Measurements from ENCODE around the gene SLC6A18. TPM values are rescaled to one million over a fixed set of nuclear protein-coding genes. Genes with fewer than 3 reads are reported as not detected.
"Not testable (repeated sequence)": the region's sequence is repeated elsewhere in the genome, so short reads cannot be mapped to it uniquely, and the experiment has no call there.

The SLC6A18 gene
- total RNA-seq, 1 donor from 2014 or later, result not detected

DNA sequence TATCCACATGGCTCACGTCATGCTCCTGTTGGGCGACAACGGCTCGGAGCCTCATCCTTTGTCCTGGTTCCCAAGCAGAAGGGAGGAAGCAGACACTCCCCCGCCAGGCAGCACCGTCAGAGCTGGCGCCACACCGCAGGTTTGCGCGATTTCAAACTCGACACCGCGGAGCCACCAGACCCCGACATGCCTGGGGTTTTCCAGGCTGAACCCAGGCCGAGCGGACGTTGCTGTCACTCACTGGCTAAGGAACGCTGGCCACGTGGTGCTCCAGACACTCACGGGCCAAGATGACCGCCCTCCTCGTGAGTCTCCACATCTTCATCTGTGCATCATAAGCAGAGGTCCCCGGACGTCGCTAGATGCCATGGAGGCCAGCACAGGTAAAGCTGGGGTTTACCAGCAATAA lies 60.7 kb downstream of the SLC6A18 start:
- Mint-ChIP-seq H3K4me1 (no peaks in the 10 kb centered on the region), H3K27ac (no peak overlapping the region), H3K27me3 (no peaks in the 10 kb centered on the region), H3K36me3 (ENCODE audit: low read depth) (peaks cover 16% of the 10 kb centered on the region), H3K9me3 (peaks cover 8% of the 10 kb centered on the region), H3K4me3 (no peak overlapping the region)
- no peak for DNase-seq
- intact Hi-C loops (cut with micrococcal nuclease), result no loop called here

DNA sequence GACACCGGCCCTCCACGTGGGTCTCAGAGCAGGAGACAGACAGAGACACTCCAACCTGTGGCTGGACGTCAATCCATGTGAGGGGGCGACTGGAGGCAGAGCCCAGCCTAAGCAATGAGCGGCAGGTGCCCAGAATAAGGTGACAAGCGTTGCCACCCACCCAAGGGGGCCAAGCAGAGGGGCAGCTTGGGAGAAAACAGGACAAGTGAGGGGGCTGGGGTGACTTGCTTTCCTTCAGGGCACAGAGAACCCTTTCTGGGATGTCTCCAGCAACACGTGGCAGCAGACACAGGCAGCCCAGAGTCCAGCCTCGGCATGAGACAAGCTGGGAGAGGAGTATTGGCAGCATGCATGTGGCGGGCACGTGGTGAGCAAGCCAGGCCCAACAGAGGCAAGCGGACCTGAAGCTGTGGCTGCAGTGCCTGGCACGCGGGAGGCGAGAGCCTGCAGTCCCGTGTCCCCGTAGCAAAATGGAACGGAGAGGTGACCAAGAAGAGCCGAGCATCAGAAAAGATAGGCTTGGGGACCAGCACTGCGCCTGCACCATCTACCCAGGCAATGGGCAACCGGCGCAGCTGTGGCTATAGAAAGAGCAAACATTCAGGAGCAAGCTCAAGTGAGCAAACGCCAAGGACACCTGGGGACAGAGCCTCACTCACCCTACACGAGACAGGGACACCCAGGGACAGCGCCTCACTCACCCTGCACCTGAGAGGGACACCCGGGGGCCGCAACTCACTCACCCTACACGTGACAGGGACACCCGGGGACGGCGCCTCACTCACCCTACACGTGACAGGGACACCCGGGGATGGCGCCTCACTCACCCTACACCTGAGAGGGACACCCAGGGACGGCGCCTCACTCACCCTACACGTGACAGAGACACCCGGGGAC lies 63.5 kb downstream of the SLC6A18 start:
- Mint-ChIP-seq H3K27ac (no peak overlapping the region), H3K9me3 (peaks cover 8% of the 10 kb centered on the region)
- DNase-seq, result no peak

DNA sequence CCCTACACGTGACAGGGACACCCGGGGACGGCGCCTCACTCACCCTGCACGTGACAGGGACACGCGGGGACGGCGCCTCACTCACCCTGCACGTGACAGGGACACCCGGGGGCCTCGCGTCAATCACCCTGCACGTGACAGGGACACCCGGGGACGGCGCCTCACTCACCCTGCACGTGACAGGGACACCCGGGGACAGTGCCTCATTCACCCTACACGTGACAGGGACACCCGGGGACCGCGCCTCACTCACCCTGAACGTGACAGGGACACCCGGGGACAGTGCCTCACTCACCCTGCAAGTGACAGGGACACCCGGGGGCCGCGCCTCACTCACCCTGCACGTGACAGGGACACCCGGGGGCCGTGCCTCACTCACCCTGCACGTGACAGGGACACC lies 64.4 kb downstream of the SLC6A18 start:
- DNase-seq; intact Hi-C loops (cut with micrococcal nuclease); H3K4me3 Mint-ChIP-seq; H3K27me3 Mint-ChIP-seq; H3K9me3 Mint-ChIP-seq; H3K4me1 Mint-ChIP-seq; H3K27ac Mint-ChIP-seq: not testable (repeated sequence)
- peaks cover 13% of the 10 kb centered on the region for H3K36me3 Mint-ChIP-seq (ENCODE audit: low read depth)

More for the DNA sequence above, 63.5 kb downstream of the SLC6A18 start:
- no peak overlapping the region for H3K4me3 Mint-ChIP-seq
- peaks cover 13% of the 10 kb centered on the region for H3K36me3 Mint-ChIP-seq (ENCODE audit: low read depth)
- H3K27me3 Mint-ChIP-seq, result no peaks in the 10 kb centered on the region
- no peaks in the 10 kb centered on the region for H3K4me1 Mint-ChIP-seq
- intact Hi-C loops (cut with micrococcal nuclease), result no loop called here

DNA sequence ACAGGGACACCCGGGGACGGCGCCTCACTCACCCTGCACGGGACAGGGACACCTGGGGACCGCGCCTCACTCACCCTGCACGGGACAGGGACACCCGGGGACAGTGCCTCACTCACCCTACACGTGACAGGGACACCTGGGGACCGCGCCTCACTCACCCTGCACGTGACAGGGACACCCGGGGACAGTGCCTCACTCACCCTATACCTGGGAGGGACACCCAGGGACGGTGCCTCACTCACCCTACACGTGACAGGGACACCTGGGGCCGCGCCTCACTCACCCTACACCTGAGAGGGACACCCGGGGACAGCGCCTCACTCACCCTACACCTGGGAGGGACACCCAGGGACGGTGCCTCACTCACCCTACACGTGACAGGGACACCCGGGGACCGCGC lies 65.8 kb downstream of the SLC6A18 start:
- intact Hi-C loops (cut with micrococcal nuclease); H3K4me1 Mint-ChIP-seq; DNase-seq; H3K9me3 Mint-ChIP-seq; H3K27ac Mint-ChIP-seq; H3K27me3 Mint-ChIP-seq; H3K4me3 Mint-ChIP-seq: not testable (repeated sequence)
- H3K36me3 Mint-ChIP-seq (ENCODE audit: low read depth), result peaks cover 13% of the 10 kb centered on the region

DNA sequence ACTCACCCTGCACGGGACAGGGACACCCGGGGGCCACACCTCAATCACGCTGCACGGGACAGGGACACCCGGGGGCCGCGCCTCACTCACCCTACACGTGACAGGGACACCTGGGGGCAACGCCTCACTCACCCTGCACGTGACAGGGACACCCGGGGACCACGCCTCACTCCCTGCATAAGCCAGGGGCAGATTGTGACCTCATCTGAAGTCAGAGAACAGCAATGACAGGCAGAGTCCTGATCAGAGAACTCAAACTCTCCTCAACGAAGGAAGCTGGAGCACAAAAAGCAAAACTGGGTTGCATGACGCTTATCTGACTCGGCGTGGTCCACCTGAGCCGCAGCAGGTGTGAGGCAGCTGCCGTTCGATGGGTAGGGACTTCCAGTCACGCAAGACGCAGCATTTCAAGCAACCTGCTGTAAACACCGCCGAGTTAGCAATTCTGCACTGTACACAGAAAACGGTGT lies 66.5 kb downstream of the SLC6A18 start:
- Mint-ChIP-seq H3K4me1 (peaks cover 2% of the 10 kb centered on the region), H3K4me3 (no peak overlapping the region), H3K27me3 (peaks cover 6% of the 10 kb centered on the region), H3K36me3 (ENCODE audit: low read depth) (peaks cover 10% of the 10 kb centered on the region), H3K27ac (no peak overlapping the region), H3K9me3 (peaks cover 8% of the 10 kb centered on the region)
- intact Hi-C loops (cut with micrococcal nuclease), result no loop called here
- DNase-seq, result no peak

DNA sequence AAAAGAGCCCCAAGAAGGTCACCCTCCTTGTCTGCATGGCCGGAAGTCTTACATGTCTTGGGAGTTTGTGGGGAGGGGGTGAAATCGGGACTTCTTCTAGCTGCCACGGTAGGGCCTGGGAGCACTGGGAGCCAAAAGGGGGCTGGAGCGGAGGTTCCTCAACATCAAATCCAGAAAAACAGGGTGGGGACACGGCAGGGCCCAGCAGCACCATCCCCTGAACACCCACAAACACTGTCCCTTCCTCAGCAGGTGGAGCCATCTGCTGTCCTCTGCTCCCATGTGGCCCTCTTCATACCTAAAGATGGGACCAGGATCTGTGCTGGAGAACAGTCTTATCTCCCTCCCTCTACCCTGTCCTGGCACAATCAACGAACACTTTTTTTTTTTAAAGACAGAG lies 67.0 kb downstream of the SLC6A18 start:
- H3K36me3 Mint-ChIP-seq (ENCODE audit: low read depth), result peaks cover 10% of the 10 kb centered on the region
- intact Hi-C loops (cut with micrococcal nuclease), result no loop called here
- peaks cover 8% of the 10 kb centered on the region for H3K9me3 Mint-ChIP-seq
- no peak overlapping the region for H3K27ac Mint-ChIP-seq
- DNase-seq, result no peak
- H3K27me3 Mint-ChIP-seq, result peaks cover 6% of the 10 kb centered on the region
- H3K4me1 Mint-ChIP-seq, result peaks cover 2% of the 10 kb centered on the region
- no peak overlapping the region for H3K4me3 Mint-ChIP-seq

DNA sequence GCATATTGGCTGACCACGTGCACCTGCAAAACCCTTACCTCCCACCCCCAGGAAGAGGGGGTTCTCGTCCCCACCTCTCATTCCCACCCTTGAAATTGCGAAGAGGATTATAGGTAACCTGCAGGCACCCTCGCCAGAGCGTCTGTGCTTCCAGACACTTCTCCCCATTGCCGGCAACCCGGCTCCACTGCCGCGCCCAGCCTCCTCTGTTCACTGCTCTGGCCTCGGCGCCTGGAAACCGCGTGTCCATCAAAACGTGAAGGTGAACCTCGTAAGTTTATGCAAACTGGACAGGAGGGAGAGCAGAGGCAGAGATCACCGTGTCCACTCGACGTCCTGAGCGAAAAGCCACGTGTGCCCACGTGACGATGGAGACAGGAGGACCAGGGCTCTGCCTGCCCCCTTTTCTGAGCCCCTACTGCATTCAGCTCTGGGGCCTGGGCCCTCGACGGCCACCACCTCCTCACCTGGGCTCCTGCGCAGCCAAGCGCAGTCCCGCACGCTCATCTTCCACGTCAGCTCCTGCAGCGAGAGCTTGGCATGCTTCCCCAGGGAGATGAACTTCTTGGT lies 67.8 kb downstream of the SLC6A18 start:
- no peak overlapping the region for H3K4me3 Mint-ChIP-seq
- H3K36me3 Mint-ChIP-seq (ENCODE audit: low read depth), result peaks cover 9% of the 10 kb centered on the region
- peaks cover 2% of the 10 kb centered on the region for H3K4me1 Mint-ChIP-seq
- H3K9me3 Mint-ChIP-seq, result peaks cover 8% of the 10 kb centered on the region
- H3K27me3 Mint-ChIP-seq, result peaks cover 6% of the 10 kb centered on the region
- intact Hi-C loops (cut with micrococcal nuclease), result no loop called here
- no peak overlapping the region for H3K27ac Mint-ChIP-seq
- DNase-seq, result no peak

DNA sequence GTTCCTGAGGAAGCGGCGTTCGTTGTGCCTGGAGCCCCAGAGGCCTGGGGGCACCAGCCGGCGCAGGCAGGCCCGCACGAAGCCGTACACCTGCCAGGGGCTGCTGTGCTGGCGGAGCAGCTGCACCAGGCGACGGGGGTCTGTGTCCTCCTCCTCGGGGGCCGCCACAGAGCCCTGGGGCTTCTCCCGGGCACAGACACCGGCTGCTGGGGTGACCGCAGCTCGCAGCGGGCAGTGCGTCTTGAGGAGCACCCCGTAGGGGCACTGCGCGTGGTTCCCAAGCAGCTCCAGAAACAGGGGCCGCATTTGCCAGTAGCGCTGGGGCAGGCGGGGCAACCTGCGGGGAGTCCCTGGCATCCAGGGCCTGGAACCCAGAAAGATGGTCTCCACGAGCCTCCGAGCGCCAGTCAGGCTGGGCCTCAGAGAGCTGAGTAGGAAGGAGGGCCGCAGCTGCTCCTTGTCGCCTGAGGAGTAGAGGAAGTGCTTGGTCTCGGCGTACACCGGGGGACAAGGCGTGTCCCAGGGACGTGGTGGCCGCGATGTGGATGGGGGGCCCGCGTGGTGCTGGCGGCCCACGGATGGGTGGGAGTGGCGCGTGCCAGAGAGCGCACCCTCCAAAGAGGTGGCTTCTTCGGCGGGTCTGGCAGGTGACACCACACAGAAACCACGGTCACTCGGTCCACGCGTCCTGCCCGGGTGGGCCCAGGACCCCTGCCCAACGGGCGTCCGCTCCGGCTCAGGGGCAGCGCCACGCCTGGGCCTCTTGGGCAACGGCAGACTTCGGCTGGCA lies 68.4 kb downstream of the SLC6A18 start:
- H3K4me1 Mint-ChIP-seq, result peaks cover 2% of the 10 kb centered on the region
- peaks cover 1% of the 10 kb centered on the region for H3K9me3 Mint-ChIP-seq
- DNase-seq, result no peak
- peak overlapping the region; percentile 60 for H3K4me3 Mint-ChIP-seq
- H3K36me3 Mint-ChIP-seq (ENCODE audit: low read depth), result peaks cover 2% of the 10 kb centered on the region
- H3K27me3 Mint-ChIP-seq, result peaks cover 6% of the 10 kb centered on the region
- intact Hi-C loops (cut with micrococcal nuclease), result no loop called here
- H3K27ac Mint-ChIP-seq, result peak overlapping the region; percentile 48

DNA sequence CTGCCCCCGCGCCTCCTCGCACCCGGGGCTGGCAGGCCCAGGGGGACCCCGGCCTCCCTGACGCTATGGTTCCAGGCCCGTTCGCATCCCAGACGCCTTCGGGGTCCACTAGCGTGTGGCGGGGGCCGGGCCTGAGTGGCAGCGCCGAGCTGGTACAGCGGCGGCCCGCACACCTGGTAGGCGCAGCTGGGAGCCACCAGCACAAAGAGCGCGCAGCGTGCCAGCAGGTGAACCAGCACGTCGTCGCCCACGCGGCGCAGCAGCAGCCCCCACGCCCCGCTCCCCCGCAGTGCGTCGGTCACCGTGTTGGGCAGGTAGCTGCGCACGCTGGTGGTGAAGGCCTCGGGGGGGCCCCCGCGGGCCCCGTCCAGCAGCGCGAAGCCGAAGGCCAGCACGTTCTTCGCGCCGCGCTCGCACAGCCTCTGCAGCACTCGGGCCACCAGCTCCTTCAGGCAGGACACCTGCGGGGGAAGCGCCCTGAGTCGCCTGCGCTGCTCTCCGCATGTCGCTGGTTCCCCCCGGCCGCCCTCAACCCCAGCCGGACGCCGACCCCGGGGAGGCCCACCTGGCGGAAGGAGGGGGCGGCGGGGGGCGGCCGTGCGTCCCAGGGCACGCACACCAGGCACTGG lies 69.1 kb downstream of the SLC6A18 start:
- H3K4me1 Mint-ChIP-seq, result peaks cover 2% of the 10 kb centered on the region
- no peaks in the 10 kb centered on the region for H3K36me3 Mint-ChIP-seq (ENCODE audit: low read depth)
- intact Hi-C loops (cut with micrococcal nuclease), result no loop called here
- H3K27ac Mint-ChIP-seq, result no peak overlapping the region
- H3K9me3 Mint-ChIP-seq, result no peaks in the 10 kb centered on the region
- H3K27me3 Mint-ChIP-seq, result peaks cover 6% of the 10 kb centered on the region
- H3K4me3 Mint-ChIP-seq, result peak overlapping the region; percentile 58
- DNase-seq, result no peak

DNA sequence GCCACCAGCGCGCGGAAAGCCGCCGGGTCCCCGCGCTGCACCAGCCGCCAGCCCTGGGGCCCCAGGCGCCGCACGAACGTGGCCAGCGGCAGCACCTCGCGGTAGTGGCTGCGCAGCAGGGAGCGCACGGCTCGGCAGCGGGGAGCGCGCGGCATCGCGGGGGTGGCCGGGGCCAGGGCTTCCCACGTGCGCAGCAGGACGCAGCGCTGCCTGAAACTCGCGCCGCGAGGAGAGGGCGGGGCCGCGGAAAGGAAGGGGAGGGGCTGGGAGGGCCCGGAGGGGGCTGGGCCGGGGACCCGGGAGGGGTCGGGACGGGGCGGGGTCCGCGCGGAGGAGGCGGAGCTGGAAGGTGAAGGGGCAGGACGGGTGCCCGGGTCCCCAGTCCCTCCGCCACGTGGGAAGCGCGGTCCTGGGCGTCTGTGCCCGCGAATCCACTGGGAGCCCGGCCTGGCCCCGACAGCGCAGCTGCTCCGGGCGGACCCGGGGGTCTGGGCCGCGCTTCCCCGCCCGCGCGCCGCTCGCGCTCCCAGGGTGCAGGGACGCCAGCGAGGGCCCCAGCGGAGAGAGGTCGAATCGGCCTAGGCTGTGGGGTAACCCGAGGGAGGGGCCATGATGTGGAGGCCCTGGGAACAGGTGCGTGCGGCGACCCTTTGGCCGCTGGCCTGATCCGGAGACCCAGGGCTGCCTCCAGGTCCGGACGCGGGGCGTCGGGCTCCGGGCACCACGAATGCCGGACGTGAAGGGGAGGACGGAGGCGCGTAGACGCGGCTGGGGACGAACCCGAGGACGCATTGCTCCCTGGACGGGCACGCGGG lies 69.9 kb downstream of the SLC6A18 start, which contains the start of gene TERT:
Gene TERT, minus strand, starts transcription at position 234 of the 815 bp plus-strand sequence. Its CDS starts 79 bp downstream, at position 155.
- intact Hi-C loops (cut with micrococcal nuclease), result loop anchor here (1.0 kb wide), 1 partner anchor 21 kb away; no protein-coding TSS in a partner anchor
- peak; percentile 91 for DNase-seq

DNA sequence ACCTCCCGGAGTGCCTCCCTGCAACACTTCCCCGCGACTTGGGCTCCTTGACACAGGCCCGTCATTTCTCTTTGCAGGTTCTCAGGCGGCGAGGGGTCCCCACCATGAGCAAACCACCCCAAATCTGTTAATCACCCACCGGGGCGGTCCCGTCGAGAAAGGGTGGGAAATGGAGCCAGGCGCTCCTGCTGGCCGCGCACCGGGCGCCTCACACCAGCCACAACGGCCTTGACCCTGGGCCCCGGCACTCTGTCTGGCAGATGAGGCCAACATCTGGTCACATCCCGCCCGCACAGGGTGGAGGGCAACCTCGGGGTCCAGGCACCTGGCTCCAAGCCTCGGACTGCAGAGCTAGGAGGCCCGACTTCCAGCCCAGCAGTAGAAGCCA lies 70.5 kb downstream of the SLC6A18 start:
- Mint-ChIP-seq H3K27me3 (peaks cover 6% of the 10 kb centered on the region), H3K36me3 (ENCODE audit: low read depth) (no peaks in the 10 kb centered on the region), H3K27ac (no peak overlapping the region), H3K4me1 (peaks cover 2% of the 10 kb centered on the region), H3K9me3 (no peaks in the 10 kb centered on the region), H3K4me3 (peak overlapping the region; percentile 60)
- DNase-seq, result no peak
- intact Hi-C loops (cut with micrococcal nuclease), result loop anchor here (1.0 kb wide), 1 partner anchor 21 kb away; no protein-coding TSS in a partner anchor

More for the DNA sequence above, 69.9 kb downstream of the SLC6A18 start, which contains the start of gene TERT:
- Mint-ChIP-seq H3K36me3 (ENCODE audit: low read depth) (no peaks in the 10 kb centered on the region), H3K9me3 (no peaks in the 10 kb centered on the region), H3K4me3 (peak within 1 kb of the TSS; percentile 60), H3K27me3 (peaks cover 6% of the 10 kb centered on the region), H3K27ac (no peak within 1 kb of the TSS), H3K4me1 (peaks cover 2% of the 10 kb centered on the region)

Measured in activated CD4-positive, alpha-beta T cell treated with anti-CD3 and anti-CD28 coated beads, Interleukin-2, amount 10 ng/mL, durations not matched to agents 24 days and 14 days (primary cell).